ENCODE measurements around the gene POU2F1. TPM values are rescaled to one million over a fixed set of nuclear protein-coding genes. Genes with fewer than 3 reads are reported as not detected.

POU2F1 gene
- total and polyA plus RNA-seq, 2 donors (not counting 3 experiments of a cell fraction or from before 2014, with no cell fraction given), result 6.0 to 12.9 TPM

DNA sequence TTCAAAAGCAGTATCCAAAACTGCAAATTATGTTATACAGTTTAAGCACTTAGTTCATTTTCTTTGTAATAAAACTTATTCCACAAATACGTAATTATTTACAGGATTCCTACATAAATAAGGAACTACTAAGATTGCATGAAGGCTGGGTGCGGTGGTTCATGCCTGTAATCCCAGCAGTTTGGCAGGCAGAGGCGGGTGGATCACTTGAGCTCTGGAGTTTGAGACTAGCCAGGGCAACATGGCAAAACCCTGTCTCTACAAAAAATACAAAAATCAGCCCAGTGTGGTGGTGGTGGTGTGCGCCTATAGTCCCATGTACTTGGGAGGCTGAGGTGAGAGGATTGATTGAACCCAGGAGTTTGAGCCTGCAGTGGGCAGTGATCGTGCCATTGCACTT lies 69.3 kb downstream of the POU2F1 start:
- H3K4me2 ChIP-seq (ENCODE audit: insufficient read depth, low read length), result no peak overlapping the region
- peaks cover 6% of the 10 kb centered on the region for H3K79me2 ChIP-seq (ENCODE audit: control insufficient read depth, insufficient read depth, low read length)
- TF ChIP-seq GATA2 (IDR thresholded peaks at IDR 0.05; ENCODE audit: insufficient read depth, insufficient read length, low read depth, low read length) (no peak), FOS (IDR thresholded peaks at IDR 0.05; ENCODE audit: borderline replicate concordance, insufficient read depth, low read length) (no peak), EZH2 (IDR thresholded peaks at IDR 0.05; ENCODE audit: borderline replicate concordance, low read depth, low read length, severe bottlenecking) (no peak), POLR2AphosphoS5 (IDR thresholded peaks at IDR 0.05; ENCODE audit: insufficient read depth, low read depth, low read length) (no peak), MYC (IDR thresholded peaks at IDR 0.05; ENCODE audit: low read depth, low read length) (no peak), JUN (IDR thresholded peaks at IDR 0.05; ENCODE audit: borderline replicate concordance, insufficient read depth, insufficient read length, low read depth) (no peak), POLR2A (IDR thresholded peaks at IDR 0.05; ENCODE audit: low read depth, low read length) (no peak)
- TF ChIP-seq, protein P1, sequence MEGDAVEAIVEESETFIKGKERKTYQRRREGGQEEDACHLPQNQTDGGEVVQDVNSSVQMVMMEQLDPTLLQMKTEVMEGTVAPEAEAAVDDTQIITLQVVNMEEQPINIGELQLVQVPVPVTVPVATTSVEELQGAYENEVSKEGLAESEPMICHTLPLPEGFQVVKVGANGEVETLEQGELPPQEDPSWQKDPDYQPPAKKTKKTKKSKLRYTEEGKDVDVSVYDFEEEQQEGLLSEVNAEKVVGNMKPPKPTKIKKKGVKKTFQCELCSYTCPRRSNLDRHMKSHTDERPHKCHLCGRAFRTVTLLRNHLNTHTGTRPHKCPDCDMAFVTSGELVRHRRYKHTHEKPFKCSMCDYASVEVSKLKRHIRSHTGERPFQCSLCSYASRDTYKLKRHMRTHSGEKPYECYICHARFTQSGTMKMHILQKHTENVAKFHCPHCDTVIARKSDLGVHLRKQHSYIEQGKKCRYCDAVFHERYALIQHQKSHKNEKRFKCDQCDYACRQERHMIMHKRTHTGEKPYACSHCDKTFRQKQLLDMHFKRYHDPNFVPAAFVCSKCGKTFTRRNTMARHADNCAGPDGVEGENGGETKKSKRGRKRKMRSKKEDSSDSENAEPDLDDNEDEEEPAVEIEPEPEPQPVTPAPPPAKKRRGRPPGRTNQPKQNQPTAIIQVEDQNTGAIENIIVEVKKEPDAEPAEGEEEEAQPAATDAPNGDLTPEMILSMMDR (IDR thresholded peaks at IDR 0.05; ENCODE audit: extremely low read depth in 1 of 2, insufficient read depth in 1 of 2, low read depth in 1 of 2, low read length in 2 of 2), result no peak
- TF ChIP-seq, protein P2, sequence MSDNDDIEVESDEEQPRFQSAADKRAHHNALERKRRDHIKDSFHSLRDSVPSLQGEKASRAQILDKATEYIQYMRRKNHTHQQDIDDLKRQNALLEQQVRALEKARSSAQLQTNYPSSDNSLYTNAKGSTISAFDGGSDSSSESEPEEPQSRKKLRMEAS (IDR thresholded peaks at IDR 0.05; ENCODE audit: insufficient read depth, insufficient read length), result no peak
- H3K4me3 ChIP-seq (replicated peaks in 1 of 3; ENCODE audit: insufficient read depth in 1 of 3, low read depth in 1 of 3, low read length in 3 of 3), result no peak overlapping the region
- H3K4me1 ChIP-seq (ENCODE audit: control insufficient read depth, extremely low read depth, insufficient read depth, low read length), result peaks cover 10% of the 10 kb centered on the region
- no peak overlapping the region for H3K9ac ChIP-seq (replicated peaks; ENCODE audit: extremely low read depth, insufficient read depth, low read length)
- H3K9me3 ChIP-seq (replicated peaks; ENCODE audit: control insufficient read depth, insufficient read depth, low read length), result no peaks in the 10 kb centered on the region
- H2AFZ ChIP-seq (ENCODE audit: low read depth, low read length), result no peak overlapping the region
- no peak overlapping the region for H3K27ac ChIP-seq (ENCODE audit: insufficient read depth, low read depth, low read length)
- FAIRE-seq (no peak), DNase-seq (ENCODE audit: low read depth, low spot score) (no peak)
- H3K9me1 ChIP-seq (replicated peaks; ENCODE audit: control insufficient read depth, extremely low read depth, insufficient read depth, low read length), result no peaks in the 10 kb centered on the region
- POLR2A ChIA-PET, result no interaction called here
- BruUV-seq (replicated peaks), result no TSS peak
- no peaks in the 10 kb centered on the region for H4K20me1 ChIP-seq (replicated peaks; ENCODE audit: control insufficient read depth, extremely low read depth, insufficient read depth, low read length)
- no peaks in the 10 kb centered on the region for H3K36me3 ChIP-seq (ENCODE audit: control insufficient read depth in 2 of 2, extremely low read depth in 1 of 2, insufficient read depth in 2 of 2, low read length in 2 of 2)
- CTCF ChIA-PET, result no interaction called here
- H3K27me3 ChIP-seq (ENCODE audit: control insufficient read depth in 2 of 2, insufficient read depth in 2 of 2, low read length in 2 of 2), result no peaks in the 10 kb centered on the region
- dilution Hi-C loops (cut with MboI; ENCODE audit: extremely low pct_ligation_motif_present, low sequenced_read_pairs) (no loop called here), intact Hi-C loops (cut with micrococcal nuclease) (loop anchor here (2.0 kb wide), 1 partner anchor 13 kb away; no protein-coding TSS in a partner anchor)
